Measurements from ENCODE around the gene HOXC4. TPM values are rescaled to one million over a fixed set of nuclear protein-coding genes. Genes with fewer than 3 reads are reported as not detected.
"Not testable (repeated sequence)": the region's sequence is repeated elsewhere in the genome, so short reads cannot be mapped to it uniquely, and the experiment has no call there.

The HOXC4 gene
- total and polyA plus RNA-seq, 2 of the 4 experiments (the other 2 are of a cell fraction): under 0.01 to 0.26 TPM

DNA sequence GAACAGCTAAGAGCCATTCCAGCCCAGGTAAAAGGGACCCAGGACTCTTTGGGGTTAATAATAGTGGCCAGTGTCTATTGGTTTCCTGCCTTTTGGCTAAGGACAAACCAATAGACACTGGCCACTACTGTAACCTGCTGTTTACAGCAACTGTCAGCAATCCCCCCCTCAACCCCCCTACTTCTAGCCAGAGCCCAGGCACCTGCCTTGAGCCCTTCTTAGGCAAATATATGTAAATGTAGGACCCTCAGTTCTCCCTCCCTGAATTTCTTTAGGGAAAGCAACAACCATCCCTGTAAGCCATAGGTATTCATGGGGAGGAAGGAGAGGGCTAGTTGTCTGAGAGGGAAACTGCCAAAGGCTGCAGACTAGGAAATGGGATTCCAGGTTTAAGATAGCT is 22.3 kb downstream of the HOXC4 start:
- H4K5ac ChIP-seq (ENCODE audit: low read depth, low read length): no peak overlapping the region
- H3K56ac ChIP-seq (ENCODE audit: extremely low read depth, insufficient read depth, low read length): no peak overlapping the region
- H3K23ac ChIP-seq (ENCODE audit: low read depth, low read length): no peak overlapping the region
- H2BK20ac ChIP-seq (ENCODE audit: low read depth, low read length): no peak overlapping the region
- in situ Hi-C loops (cut with MboI; ENCODE audit: low sequenced_read_pairs): no loop called here
- DNase-seq (no peak), ATAC-seq (ENCODE audit: low read depth) (no peak)
- H3K9me3 ChIP-seq (ENCODE audit: control insufficient read depth, insufficient read depth, low read length): no peaks in the 10 kb centered on the region
- no peak overlapping the region for H3K27ac ChIP-seq (ENCODE audit: insufficient read depth, low read length)
- no peak overlapping the region for H2AFZ ChIP-seq (replicated peaks; ENCODE audit: low read length, poor library complexity)
- H2BK120ac ChIP-seq (ENCODE audit: low read depth, low read length): no peak overlapping the region
- no peak overlapping the region for H4K91ac ChIP-seq (ENCODE audit: insufficient read depth, low read depth, low read length)
- ChIA-PET POLR2A (ENCODE audit: unreplicated experiment) (no interaction called here), CTCF (no interaction called here)
- no peak overlapping the region for H3K18ac ChIP-seq (ENCODE audit: low read depth, low read length)
- no peak overlapping the region for H3K4ac ChIP-seq (ENCODE audit: low read depth, low read length)
- H3K4me3 ChIP-seq (ENCODE audit: insufficient read depth, low read depth, low read length): no peak overlapping the region
- H4K8ac ChIP-seq (ENCODE audit: low read depth in 2 of 2, low read length in 2 of 2): no peak overlapping the region
- no peak overlapping the region for H2AK9ac ChIP-seq (replicated peaks; ENCODE audit: low read depth, low read length, poor library complexity)
- no peak overlapping the region for H2BK15ac ChIP-seq (ENCODE audit: low read depth, low read length)
- H2BK5ac ChIP-seq (ENCODE audit: low read depth, low read length, poor library complexity, severe bottlenecking): no peak overlapping the region
- H4K20me1 ChIP-seq (ENCODE audit: insufficient read depth, low read length): no peaks in the 10 kb centered on the region
- H3K4me2 ChIP-seq (ENCODE audit: low read depth, low read length): no peak overlapping the region
- dilution Hi-C loops (cut with HindIII; ENCODE audit: low sequenced_read_pairs, unreplicated experiment): no loop called here
- no TSS peak for BruUV-seq (replicated peaks)
- H3K9ac ChIP-seq (ENCODE audit: low read depth, low read length): no peak overlapping the region
- no peaks in the 10 kb centered on the region for H3K79me1 ChIP-seq (ENCODE audit: low read depth in 1 of 2, low read length in 2 of 2)
- H3K27me3 ChIP-seq (ENCODE audit: control insufficient read depth, insufficient read depth, low read length): peaks cover 22% of the 10 kb centered on the region
- intact Hi-C loops (cut with micrococcal nuclease): no loop called here
- no peak overlapping the region for H2AK5ac ChIP-seq (ENCODE audit: low read depth, low read length)
- H3K36me3 ChIP-seq (ENCODE audit: control insufficient read depth, insufficient read depth, low read length): no peaks in the 10 kb centered on the region
- H3K14ac ChIP-seq (replicated peaks; ENCODE audit: low read depth, low read length): no peak overlapping the region
- no peak for TF ChIP-seq NFE2L2 (IDR thresholded peaks at IDR 0.05; ENCODE audit: low read depth, low read length)
- TF ChIP-seq, protein P1, sequence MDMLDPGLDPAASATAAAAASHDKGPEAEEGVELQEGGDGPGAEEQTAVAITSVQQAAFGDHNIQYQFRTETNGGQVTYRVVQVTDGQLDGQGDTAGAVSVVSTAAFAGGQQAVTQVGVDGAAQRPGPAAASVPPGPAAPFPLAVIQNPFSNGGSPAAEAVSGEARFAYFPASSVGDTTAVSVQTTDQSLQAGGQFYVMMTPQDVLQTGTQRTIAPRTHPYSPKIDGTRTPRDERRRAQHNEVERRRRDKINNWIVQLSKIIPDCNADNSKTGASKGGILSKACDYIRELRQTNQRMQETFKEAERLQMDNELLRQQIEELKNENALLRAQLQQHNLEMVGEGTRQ (IDR thresholded peaks at IDR 0.05; ENCODE audit: low read depth, low read length): no peak
- TF ChIP-seq SMC3 (IDR thresholded peaks at IDR 0.05; ENCODE audit: low read depth, low read length): no peak
- TF ChIP-seq, protein P2, sequence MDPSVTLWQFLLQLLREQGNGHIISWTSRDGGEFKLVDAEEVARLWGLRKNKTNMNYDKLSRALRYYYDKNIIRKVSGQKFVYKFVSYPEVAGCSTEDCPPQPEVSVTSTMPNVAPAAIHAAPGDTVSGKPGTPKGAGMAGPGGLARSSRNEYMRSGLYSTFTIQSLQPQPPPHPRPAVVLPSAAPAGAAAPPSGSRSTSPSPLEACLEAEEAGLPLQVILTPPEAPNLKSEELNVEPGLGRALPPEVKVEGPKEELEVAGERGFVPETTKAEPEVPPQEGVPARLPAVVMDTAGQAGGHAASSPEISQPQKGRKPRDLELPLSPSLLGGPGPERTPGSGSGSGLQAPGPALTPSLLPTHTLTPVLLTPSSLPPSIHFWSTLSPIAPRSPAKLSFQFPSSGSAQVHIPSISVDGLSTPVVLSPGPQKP (IDR thresholded peaks at IDR 0.05; ENCODE audit: borderline replicate concordance, low read depth, low read length): no peak
- no peak for TF ChIP-seq RCOR1 (IDR thresholded peaks at IDR 0.05; ENCODE audit: insufficient replicate concordance, low read length)
- no peaks in the 10 kb centered on the region for H3K9me1 ChIP-seq (ENCODE audit: insufficient read depth, low read length)
- no peaks in the 10 kb centered on the region for H3K4me1 ChIP-seq (ENCODE audit: control insufficient read depth, insufficient read depth, low read length)

DNA sequence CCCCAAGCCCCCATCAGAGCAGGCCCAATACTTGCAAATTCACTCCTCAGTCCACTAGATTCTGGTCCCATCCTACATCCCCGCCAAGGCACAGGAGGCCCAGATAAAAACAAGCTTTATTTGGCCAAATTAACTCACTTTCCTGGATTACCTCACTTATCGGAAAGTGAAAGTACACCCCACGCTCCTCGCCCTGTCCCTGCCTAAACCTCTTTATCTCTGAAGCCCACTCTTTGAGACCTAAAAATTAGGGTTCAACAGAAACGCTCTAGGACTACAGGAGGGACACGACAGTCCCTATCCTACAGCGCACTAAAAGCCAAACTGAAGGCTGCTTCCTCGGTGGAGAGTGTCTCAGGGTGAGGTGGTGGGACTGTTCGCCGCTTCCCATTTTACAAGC is 24.2 kb downstream of the HOXC4 start:
- CTCF ChIA-PET; H4K91ac ChIP-seq (ENCODE audit: insufficient read depth, low read depth, low read length); H3K4me3 ChIP-seq (ENCODE audit: insufficient read depth, low read depth, low read length); ATAC-seq (ENCODE audit: low read depth); H3K9ac ChIP-seq (ENCODE audit: low read depth, low read length); H3K9me1 ChIP-seq (ENCODE audit: insufficient read depth, low read length); H2AK9ac ChIP-seq (replicated peaks; ENCODE audit: low read depth, low read length, poor library complexity); POLR2A ChIA-PET (ENCODE audit: unreplicated experiment); H3K14ac ChIP-seq (replicated peaks; ENCODE audit: low read depth, low read length); H3K4me2 ChIP-seq (ENCODE audit: low read depth, low read length); H2BK15ac ChIP-seq (ENCODE audit: low read depth, low read length); H3K23ac ChIP-seq (ENCODE audit: low read depth, low read length); BruUV-seq (replicated peaks); H3K56ac ChIP-seq (ENCODE audit: extremely low read depth, insufficient read depth, low read length); H3K4ac ChIP-seq (ENCODE audit: low read depth, low read length); H3K36me3 ChIP-seq (ENCODE audit: control insufficient read depth, insufficient read depth, low read length); H4K8ac ChIP-seq (ENCODE audit: low read depth in 2 of 2, low read length in 2 of 2); DNase-seq; H3K27ac ChIP-seq (ENCODE audit: insufficient read depth, low read length); dilution Hi-C loops (cut with HindIII; ENCODE audit: low sequenced_read_pairs, unreplicated experiment); intact Hi-C loops (cut with micrococcal nuclease); H3K4me1 ChIP-seq (ENCODE audit: control insufficient read depth, insufficient read depth, low read length); H2AFZ ChIP-seq (replicated peaks; ENCODE audit: low read length, poor library complexity); H2AK5ac ChIP-seq (ENCODE audit: low read depth, low read length); H3K9me3 ChIP-seq (ENCODE audit: control insufficient read depth, insufficient read depth, low read length); H2BK20ac ChIP-seq (ENCODE audit: low read depth, low read length); H4K5ac ChIP-seq (ENCODE audit: low read depth, low read length); H2BK120ac ChIP-seq (ENCODE audit: low read depth, low read length); H3K18ac ChIP-seq (ENCODE audit: low read depth, low read length); H4K20me1 ChIP-seq (ENCODE audit: insufficient read depth, low read length); H2BK5ac ChIP-seq (ENCODE audit: low read depth, low read length, poor library complexity, severe bottlenecking); H3K79me1 ChIP-seq (ENCODE audit: low read depth in 1 of 2, low read length in 2 of 2); in situ Hi-C loops (cut with MboI; ENCODE audit: low sequenced_read_pairs): not testable (repeated sequence)
- peaks cover 28% of the 10 kb centered on the region for H3K27me3 ChIP-seq (ENCODE audit: control insufficient read depth, insufficient read depth, low read length)
- 90% methylated on average over 3 of the region's 10 CpGs; no CpG with 5 or more reads in 1 of the 2 experiments for WGBS, 2 experiments (ENCODE audit: extremely low coverage in 2 of 2, insufficient read length in 1 of 2)
